HG03039 (cell line): ENCODE results near the gene WAC.

Source experiments
- ATAC-seq: cut with Tn5 transposase; IDR thresholded peaks from one replicate; pipeline ENCODE4 v1.9.1; 2021; ENCODE audit warnings: mild to moderate bottlenecking, moderate library complexity; ENCODE audit not compliant: unreplicated experiment

WAC gene

DNA sequence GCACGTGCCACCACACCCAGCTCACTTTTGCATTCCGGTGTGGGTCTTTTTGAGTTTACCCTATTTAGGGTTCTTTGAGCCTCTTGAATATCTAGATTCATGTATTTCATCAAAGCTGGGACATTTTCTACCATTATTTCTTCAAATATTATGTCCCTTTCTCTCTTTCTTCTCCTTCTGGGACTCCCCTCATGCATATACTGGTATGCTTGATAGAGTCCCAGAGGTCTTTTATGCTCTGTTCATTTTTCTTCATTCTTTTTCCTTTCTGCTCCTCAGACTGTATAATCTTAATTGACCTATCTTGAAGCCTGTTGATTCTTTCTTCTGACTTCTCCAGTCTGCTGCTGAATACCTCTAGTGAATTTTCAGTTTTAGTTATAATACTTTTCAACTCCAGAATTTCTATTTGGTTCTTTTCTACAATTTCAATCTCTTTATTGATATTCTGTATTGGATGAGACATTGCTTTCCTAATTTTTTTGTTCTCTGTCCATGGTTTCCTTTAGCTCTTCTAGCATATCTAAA lies 9.1 kb upstream of the WAC start:
- ATAC-seq, result no peak

DNA sequence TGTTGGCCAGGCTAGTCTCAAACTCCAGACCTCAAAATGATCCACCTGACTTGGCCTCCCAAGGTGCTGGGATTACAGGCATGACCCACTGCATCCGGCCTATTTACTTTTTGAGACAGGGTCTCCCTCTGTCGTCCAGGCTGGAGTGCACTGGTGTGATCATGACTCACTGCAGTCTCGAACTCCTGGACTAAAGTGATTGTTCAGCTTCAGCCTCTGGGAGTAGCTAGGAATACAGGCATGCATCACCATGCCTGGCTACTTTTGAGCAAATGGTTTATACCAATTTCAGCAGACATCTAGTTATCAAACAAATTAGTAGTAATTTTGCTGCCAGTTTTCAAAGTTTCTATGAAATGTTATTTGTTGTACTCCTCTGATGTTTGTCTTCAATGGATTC lies 2.2 kb upstream of the WAC start:
- no peak for ATAC-seq

DNA sequence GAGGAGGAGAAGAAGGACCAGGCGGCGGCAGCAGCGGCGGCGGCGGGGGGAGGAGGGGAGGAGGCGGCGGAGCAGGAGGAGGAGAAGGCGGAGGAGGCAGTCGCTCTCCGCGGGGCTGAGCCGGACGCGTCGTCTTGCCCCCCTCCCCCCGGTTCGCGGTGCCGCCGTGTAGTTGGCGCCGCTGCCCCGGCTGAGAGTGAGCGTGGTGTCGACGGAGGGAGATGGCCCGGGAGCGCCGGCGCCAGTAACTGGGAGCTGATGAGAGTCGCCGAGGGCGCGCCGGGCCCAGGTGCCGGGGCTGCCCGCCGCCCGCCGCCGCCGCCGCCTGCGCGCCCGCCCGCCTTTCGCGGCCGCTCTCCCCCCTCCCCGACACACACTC lies 257 bp downstream of the WAC start:
- ATAC-seq, result peak; percentile 6

DNA sequence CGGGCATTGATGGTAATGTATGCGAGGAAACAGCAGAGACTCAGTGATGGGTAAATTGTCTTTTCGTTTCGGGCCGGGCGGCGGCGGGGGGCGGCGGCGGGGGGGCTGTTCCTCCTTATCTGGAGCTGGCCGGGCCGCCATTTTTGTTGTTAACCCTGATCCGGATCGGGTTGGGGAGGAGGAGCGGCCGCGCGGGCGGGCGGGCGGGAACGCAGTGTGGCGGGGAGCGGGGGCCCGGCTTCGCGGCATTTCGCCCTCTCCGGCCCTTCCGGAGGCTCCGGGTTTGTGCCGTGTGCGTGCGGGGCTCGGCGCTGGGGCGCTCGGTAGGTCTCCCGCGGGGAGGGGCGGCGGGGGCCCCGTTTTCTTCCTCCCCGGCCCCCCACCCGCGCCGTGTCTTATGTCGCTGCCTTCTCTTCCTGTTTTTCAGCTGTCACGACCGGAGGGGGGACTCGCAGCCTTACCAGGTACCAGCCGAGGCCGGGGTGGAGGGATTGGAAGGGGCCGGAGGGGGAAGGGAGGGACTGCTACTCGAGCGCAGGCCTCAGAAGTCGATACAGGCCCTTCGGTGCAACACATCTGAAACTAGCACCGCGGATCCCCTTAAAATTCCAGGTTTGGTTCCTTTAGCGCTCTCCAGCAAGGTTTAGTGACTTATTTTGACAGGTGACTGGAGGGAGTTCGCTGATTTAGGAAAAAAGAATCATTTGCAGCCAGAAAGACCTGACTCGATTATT lies 820 bp downstream of the WAC start:
- peak; percentile 18 for ATAC-seq

DNA sequence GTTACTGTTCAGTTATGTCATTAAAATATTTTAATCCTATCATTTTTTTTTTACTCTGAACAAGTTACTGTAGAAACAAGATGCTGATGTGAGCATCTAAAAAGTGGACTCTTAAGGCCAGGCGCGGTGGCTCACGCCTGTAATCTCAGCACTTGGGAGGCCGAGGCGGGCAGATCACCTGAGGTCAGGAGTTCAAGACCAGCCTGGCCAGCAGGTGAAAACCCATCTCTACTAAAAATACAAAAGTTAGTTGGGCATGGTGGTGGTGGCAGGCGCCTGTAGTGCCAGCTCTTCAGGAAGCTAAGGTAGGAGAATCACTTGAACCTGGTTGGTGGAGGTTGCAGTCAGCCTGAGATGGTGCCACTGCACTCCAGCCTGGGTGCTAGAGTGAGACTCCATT lies 2.9 kb downstream of the WAC start:
- ATAC-seq, result no peak

DNA sequence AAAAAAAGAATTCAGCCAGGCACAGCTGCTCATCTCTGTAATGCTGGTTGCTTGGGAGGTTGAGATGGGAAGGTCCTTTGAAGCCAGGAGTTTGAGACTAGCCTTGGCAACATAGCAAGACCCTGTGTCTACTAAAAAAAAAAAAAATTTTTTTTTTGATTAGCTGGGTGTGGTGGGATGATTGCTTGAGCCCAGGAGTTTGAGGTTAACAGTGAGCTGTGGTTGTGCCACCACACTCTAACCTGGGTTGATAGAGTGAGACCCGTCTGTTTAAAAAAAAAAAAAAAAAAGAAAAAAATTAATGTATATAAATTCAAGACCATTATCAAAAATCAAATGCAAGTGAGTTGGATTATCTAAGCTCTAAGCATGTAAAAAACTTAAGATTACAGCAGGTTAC lies 5.7 kb downstream of the WAC start:
- ATAC-seq, result no peak

DNA sequence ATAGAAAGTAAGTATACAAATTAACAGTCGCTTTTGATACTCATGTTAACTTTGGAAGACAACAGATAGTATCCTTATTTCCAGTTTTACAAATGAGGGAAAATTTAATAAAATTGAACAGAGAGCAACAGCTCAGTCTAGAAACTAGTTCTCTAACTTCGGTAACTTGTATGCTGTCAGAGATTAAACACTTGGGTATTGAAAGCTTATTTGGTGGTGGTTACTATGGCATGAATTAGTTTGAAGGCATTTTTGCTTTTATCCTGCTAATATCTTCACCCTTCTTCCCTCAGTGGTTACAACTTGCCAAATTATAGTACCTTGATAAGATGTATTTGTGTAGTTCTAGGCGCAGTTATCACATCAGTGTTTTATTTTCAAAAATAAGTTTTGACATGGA lies 7.2 kb downstream of the WAC start:
- no peak for ATAC-seq

DNA sequence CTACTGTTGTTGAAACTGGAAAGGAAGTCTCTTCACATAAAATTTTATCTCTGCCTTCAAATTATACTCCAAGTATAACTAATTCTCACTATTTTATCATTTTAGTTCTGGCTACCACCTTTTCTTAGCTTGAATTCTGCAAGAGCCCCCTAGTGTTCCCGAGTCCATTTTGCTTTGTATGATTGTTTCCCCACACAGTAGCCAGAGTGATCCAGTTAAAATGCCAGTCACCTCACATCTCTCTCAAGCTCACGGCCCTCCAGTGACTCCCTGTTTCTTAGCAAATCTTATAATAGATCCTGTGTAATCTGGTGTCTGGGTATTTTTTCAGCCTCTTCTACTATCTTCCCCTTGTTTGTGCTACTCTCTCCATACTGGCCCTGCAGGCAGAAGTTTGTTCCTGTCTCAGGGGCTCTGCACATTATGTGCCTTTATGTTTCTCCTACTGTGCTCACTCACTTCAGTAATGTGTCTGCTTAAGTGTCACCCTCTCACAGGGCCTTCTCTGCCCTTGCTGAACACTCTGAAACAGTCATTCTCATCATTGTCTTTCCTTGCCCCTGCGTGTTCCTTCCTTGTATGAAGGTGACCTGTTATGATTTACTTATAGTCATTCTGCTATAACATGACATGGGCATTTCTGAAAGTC lies 8.9 kb downstream of the WAC start:
- ATAC-seq, result no peak

DNA sequence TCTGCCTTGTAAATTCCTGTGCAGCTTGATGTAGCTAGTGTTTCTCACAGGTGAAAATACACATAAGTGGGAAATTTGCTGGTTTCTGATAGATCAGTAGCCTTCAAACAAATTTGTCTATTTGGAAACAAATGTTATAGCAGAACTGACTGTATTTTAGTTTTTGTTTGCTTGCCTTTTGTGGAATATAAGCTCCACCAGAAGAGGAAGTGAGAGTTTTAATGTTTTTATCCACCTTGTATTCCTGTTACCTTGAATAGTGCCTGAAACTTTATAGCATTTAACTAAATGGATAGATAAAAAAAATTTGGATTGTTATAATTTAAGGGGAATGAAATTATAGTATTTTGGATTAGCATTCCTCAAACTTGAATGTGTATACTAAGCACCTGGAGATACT lies 9.8 kb downstream of the WAC start:
- no peak for ATAC-seq

DNA sequence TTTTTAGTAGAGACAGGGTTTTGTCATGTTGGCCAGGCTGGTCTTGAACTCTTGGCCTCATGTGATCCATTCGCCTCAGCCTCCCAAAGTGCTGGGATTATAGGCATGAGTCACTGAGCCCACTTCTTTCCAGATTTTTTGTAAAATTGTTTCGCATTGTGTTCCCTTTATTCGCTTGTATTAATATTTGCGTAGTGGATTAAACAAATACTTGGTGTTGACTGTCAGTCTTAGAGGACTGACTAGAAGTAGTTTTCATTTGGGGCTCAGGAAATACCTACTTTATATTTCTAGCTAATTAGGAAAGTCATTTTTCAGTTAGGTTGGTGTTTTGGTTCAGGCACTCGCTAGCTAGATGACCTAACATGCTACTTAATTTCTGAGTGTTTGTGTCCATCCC lies 11.1 kb downstream of the WAC start:
- ATAC-seq, result no peak

DNA sequence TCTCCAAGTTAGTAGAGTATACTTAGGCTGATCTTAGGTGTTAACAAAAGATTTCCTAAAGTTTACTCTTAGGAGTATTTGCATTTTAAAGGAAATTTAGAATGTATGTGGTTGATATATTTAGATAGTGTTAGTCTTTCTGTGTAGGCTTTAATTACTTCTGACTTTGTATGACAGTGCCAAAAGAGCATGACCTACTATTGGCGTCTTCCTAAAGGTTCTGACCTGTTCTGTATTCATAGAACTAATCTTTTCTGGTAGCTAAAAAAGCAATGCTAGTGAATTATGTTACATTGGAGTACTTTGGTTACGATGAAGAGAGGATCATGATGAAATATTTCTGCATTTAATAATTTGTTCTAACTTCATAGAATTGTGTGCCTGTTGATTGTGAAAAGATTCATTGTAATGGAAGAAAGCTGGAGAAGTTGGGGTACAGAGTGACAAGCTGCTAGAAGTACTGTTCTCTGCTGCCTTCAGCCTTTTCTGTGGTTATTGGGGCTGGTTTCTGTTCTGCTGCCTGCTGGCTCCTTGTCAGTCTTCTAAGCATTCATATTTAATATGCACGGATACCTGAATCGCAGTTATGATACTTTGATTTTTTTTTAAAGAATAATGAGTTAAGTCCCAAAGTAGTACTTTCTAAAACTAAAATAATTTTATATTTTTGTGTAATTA lies 13.2 kb downstream of the WAC start:
- no peak for ATAC-seq

DNA sequence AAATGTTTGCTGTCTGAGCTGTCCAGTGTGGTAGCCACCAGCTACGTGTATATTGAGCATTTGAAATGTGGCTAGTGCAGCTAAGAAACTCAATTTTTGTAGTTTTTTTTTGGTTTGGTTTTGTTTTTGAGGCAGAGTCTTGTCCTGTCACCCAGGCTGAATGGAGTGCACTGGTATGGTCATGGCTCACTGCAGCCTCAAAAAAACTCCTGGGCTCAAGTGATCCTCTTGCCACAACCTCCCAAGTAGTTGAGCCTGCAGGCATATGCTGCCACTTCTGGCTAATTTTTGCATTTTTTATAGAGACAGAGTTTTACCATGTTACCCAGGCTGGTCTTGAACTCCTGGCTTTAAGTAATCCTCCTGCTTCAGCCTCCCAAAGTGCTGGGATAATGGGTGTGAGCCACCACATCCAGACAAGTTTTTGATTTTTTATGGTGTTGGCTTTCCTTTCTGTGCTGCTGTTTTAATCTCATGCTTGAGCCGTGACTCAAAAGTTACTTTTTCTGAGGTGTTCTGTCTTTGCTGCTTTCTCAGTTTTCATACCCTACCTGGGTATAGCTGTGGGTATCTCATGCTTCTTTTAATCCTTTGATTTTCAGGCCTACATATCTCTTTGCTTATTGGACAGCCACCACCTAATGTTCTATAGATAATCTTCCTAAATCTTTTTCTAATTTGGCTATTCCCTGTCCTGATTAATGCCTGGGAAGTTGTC lies 16.0 kb downstream of the WAC start:
- no peak for ATAC-seq

DNA sequence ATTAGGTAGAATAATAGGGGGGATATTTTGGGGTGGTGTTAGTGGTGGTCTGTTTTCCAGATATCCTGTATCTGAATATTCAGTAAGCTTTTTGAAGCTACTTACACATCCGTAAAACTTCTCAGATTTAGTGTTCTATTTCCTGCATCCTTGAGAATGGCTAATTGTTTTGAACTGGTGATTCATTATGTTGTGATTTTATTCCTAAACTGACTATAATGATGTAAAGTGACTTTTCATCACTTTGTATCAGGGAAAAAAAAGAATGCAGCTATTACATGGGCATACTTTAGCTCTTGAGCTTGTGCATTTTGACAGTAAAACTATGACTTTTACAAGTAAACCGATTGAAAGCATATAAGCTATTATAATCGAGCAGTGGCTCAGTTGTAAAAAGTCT lies 18.2 kb downstream of the WAC start:
- no peak for ATAC-seq

DNA sequence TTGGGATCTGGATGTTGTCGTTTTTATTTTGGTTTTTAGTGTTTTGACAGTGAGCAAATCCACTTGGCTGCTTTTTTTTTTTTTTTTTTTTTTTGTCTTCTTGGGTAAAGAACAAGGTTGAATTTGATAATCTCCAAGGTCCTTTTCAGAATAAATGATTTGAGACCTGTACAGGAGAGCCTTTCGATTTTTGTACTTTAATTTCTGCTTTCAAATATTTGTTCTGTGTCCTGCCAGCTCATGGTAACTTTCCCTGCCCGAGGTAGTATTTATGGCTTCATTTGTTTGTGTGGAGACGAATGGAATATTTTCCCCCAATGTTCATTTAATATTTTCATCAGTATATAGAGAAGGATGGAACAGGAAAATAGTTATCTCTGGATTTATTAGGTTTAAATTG lies 19.9 kb downstream of the WAC start:
- no peak for ATAC-seq

DNA sequence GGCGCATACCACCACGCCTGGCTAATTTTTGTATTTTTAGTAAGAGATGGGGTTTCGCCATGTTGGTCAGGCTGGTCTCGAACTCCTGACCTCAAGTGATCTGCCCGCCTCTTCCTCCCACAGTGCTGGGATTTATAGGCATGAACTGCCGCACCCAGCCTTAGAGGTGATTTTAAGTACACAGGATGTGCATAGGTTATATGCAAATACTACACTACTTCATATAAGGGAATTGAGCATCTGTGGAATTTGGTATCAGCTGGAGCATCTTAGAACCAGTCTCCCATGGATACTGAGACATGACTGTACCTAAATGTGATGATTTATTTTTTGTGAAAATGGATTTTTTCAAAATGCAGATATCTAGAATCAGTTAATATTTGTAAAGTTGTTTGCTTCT lies 21.1 kb downstream of the WAC start:
- no peak for ATAC-seq

DNA sequence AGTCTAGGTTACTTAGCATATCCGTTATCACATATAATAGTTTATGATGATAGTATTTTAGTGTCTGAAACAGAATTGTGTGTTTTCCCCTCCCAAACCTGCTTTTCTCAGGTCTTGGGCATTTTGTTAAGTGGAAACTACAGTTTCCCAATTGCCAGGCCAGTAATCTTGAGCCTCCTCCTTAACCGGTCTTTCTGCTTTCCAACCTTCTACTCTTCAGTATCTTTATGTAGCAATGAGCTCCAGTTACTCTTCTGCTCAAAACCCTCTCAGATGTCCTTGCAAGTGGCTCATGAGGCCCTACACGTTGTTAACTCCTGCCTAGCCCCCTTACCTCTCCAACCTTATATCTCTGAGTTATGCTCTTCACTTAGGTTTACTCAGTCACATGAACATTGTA lies 22.0 kb downstream of the WAC start:
- no peak for ATAC-seq

DNA sequence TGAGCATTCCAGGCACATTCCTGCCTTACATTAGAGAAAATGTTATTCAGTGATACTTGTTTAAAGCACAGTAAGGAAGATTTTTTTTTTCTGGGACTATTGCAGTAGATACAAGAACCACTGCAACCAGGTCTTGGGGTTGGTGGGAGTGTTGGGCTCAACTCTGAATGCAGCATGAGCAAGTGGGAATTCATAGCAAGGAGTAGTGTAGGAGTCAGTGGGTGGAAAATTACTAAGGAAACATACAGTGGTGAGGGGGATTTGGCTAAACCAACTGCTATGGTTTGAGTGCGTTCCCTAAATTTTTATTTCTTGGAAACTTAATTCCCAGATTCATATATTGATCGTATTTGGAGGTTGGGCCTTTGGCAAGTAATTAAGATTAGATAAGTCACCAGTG lies 22.4 kb downstream of the WAC start:
- no peak for ATAC-seq

DNA sequence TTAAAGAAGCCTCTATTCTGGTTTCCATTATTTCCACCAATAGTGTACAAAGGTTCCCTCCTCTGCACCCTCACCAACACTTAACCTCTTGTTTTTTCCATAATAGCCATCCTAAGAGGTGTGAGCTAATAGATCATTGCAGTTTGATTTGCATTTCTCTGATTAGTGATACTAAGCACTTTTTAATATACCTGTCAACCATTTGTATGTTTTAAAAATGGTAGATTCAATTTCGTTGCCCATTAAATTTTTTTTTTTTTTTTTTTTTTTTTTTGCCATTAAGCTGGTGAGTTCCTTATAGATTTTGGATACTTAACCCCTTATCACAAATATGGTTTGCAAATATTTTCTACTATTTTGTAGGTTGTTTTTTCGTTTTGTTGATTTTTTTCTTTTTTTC lies 23.2 kb downstream of the WAC start:
- ATAC-seq, result no peak

DNA sequence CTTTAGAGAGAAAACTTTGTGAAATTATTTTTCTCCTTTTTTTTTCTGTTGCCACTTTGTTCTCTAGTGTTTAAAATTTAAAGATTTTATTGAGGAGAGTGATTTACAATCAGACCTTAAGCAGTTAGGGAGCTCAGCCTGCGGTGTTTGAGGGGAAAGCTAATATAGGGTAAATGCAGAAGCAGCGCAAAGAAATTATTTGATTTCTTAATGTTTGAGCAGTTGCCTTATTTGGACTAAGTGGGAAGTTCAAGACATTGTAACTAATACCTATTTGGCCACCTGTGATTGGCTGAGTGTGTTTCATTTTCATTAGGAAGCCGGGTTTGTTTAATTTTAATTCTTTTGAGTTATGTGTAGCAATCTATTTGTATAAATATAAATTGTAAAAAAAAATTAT lies 25.3 kb downstream of the WAC start:
- no peak for ATAC-seq

DNA sequence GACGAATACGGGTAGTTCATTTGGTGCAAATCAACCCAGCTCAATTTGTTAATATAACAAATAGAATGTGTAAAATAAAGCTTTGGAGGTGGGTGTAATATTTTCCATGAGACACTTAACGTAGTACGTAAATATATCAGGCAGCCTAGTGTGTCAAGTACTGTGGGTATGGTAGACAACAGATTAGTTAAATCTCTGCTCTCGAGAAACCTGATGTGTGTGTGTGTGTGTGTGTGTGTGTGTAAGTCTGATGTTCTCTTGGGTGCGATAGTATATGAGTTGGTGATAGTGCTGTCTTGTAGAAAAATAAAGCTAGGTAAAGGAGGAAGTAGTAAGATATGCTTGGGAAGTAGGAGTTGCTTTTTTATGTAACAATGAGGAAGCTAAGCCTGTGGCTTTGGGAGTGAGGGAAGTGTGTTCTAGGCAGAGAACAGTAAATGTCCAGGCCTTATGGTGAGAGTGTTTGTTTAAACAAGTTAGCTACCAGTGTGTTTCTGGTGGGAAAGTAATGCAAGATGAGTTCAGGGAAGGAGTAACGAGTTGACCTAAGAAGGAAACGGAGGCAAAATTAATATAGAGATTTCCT lies 26.1 kb downstream of the WAC start:
- ATAC-seq, result no peak

DNA sequence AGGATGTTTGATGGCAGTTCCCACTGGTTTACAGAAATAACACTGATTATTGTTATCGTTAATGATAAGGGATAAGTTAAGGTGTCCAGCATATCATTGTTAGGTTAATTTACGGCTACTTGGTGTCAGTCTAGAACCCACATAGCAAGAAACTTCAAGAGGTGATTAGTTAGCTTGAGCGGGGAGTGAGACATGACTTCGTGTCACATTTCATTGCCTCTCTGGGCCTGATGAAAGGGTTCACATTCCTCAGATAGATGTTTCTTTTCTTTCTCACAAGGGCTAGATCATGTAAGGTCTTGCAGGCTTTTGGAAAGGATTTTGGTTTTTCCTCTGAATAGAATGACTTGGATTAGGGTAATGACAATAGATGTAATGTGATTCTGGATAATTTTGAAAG lies 26.7 kb downstream of the WAC start:
- no peak for ATAC-seq
